ENCODE results near the gene ZMAT3. TPM values are rescaled to one million over a fixed set of nuclear protein-coding genes. Genes with fewer than 3 reads are reported as not detected.

Gene ZMAT3
- total and polyA plus RNA-seq, 8 donors = 4.6 to 42.0 (median 5.3) TPM

GRCh38 chr3:179107617-179108016 is 36.0 kb upstream of the ZMAT3 start:
- Histone ChIP-seq H3K27me3 (no peaks in the 10 kb centered on the region), H3K27ac (no peak overlapping the region), H3K4me1 (no peaks in the 10 kb centered on the region), H3K9me3 (no peaks in the 10 kb centered on the region), H3K36me3 (no peaks in the 10 kb centered on the region), H3K4me3 (no peak overlapping the region)
- DNase-seq (no peak), ATAC-seq (no peak)
- intact Hi-C loops (cut with DNase I) = loop anchor here in 1 of 2 donors (10.0 kb wide), 1 partner anchor 207 kb away; no protein-coding TSS in a partner anchor
- TF ChIP-seq, protein P1, sequence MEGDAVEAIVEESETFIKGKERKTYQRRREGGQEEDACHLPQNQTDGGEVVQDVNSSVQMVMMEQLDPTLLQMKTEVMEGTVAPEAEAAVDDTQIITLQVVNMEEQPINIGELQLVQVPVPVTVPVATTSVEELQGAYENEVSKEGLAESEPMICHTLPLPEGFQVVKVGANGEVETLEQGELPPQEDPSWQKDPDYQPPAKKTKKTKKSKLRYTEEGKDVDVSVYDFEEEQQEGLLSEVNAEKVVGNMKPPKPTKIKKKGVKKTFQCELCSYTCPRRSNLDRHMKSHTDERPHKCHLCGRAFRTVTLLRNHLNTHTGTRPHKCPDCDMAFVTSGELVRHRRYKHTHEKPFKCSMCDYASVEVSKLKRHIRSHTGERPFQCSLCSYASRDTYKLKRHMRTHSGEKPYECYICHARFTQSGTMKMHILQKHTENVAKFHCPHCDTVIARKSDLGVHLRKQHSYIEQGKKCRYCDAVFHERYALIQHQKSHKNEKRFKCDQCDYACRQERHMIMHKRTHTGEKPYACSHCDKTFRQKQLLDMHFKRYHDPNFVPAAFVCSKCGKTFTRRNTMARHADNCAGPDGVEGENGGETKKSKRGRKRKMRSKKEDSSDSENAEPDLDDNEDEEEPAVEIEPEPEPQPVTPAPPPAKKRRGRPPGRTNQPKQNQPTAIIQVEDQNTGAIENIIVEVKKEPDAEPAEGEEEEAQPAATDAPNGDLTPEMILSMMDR (IDR thresholded peaks at IDR 0.05) = no peak

- Histone ChIP-seq H3K4me3 (no peak overlapping the region), H3K9me3 (no peaks in the 10 kb centered on the region), H3K4me1 (no peaks in the 10 kb centered on the region), H3K36me3 (no peaks in the 10 kb centered on the region), H3K27me3 (no peaks in the 10 kb centered on the region), H3K27ac (no peak overlapping the region)
- intact Hi-C loops (cut with DNase I) = loop anchor here in 1 of 2 donors (10.0 kb wide), 1 partner anchor 209 kb away; no protein-coding TSS in a partner anchor
- no peak for DNase-seq
- TF ChIP-seq, protein P1 (IDR thresholded peaks at IDR 0.05) = no peak
- ATAC-seq = no peak
These were observed 34.3 kb upstream of the ZMAT3 start for GRCh38 chr3:179105881-179106280.

GRCh38 chr3:179100652-179101051 is 29.0 kb upstream of the ZMAT3 start:
- TF ChIP-seq, protein P1 (IDR thresholded peaks at IDR 0.05) = no peak
- no peaks in the 10 kb centered on the region for H3K36me3 ChIP-seq
- H3K9me3 ChIP-seq = no peaks in the 10 kb centered on the region
- no peak for DNase-seq
- intact Hi-C loops (cut with DNase I) = loop anchor here in 1 of 2 donors (10.0 kb wide), 1 partner anchor 214 kb away; no protein-coding TSS in a partner anchor
- no peak for ATAC-seq
- no peak overlapping the region for H3K4me3 ChIP-seq
- H3K27me3 ChIP-seq = no peaks in the 10 kb centered on the region
- no peak overlapping the region for H3K27ac ChIP-seq
- no peaks in the 10 kb centered on the region for H3K4me1 ChIP-seq

DNA sequence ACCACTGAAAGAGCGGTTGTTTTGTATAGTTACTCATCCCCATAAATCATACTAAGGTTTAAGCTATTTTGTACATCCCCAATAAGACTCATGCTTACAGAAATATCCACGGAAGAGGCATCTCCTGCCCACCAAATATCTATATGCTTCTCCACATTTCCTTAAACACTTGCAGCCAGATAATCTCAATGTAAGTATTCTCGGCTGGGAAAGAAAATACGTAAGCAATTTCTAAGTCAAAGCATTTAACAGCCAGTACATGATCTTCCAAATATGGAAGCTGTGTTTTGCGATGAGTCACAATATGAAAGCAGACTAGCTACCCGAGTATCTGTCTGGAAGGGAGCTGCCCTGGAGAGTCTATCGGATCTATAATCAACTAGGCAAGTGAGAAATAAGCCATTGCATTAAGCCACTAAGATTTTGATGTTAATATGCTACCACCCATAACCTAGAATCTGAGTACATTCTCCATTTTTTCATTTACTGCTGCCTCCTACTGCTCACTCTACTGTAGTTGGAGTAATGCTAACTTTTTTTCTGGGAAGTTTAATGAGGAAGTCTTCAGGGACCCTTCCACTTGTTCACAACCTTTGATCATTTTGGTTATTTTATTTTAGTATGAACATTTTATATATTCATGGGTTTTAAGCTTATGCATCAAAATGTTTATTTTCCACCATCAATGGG is 26.9 kb upstream of the ZMAT3 start:
- Histone ChIP-seq H3K27ac (no peak overlapping the region), H3K4me3 (no peak overlapping the region), H3K4me1 (no peaks in the 10 kb centered on the region), H3K9me3 (no peaks in the 10 kb centered on the region), H3K27me3 (no peaks in the 10 kb centered on the region), H3K36me3 (no peaks in the 10 kb centered on the region)
- DNase-seq = no peak
- TF ChIP-seq, protein P1 (IDR thresholded peaks at IDR 0.05) = no peak
- ATAC-seq = no peak
- intact Hi-C loops (cut with DNase I) = no loop called here

- ATAC-seq = no peak
- H3K9me3 ChIP-seq = no peaks in the 10 kb centered on the region
- H3K27ac ChIP-seq = no peak overlapping the region
- H3K27me3 ChIP-seq = no peaks in the 10 kb centered on the region
- TF ChIP-seq, protein P1 (IDR thresholded peaks at IDR 0.05) = no peak
- no peak overlapping the region for H3K4me3 ChIP-seq
- H3K36me3 ChIP-seq = no peaks in the 10 kb centered on the region
- no peak for DNase-seq
- no peaks in the 10 kb centered on the region for H3K4me1 ChIP-seq
- intact Hi-C loops (cut with DNase I) = no loop called here
These were observed 22.2 kb upstream of the ZMAT3 start for GRCh38 chr3:179093807-179094206.

All from left lung (tissue), 10 donors.